ENCODE results near the gene CAMKV. TPM values are rescaled to one million over a fixed set of nuclear protein-coding genes. Genes with fewer than 3 reads are reported as not detected.

CAMKV gene
- total and polyA plus RNA-seq, 2 experiments from 2014 or later, result 2.7 to 3.5 TPM

- H3K9me2 ChIP-seq (replicated peaks; ENCODE audit: insufficient read depth), result no peaks in the 10 kb centered on the region
- no peak overlapping the region for H3K4me2 ChIP-seq
- H4K20me1 ChIP-seq (ENCODE audit: insufficient read depth, poor library complexity, severe bottlenecking), result no peaks in the 10 kb centered on the region
- TF ChIP-seq CTCF (IDR thresholded peaks at IDR 0.05; ENCODE audit: poor library complexity) (no peak), EZH2phosphoT487 (IDR thresholded peaks at IDR 0.05; ENCODE audit: low read depth, severe bottlenecking, unreplicated experiment) (no peak), EZH2 (IDR thresholded peaks at IDR 0.05; ENCODE audit: borderline replicate concordance) (no peak)
- no peak overlapping the region for H3K4me3 ChIP-seq
- WGBS (ENCODE audit: low lambda C conversion rate, missing lambda C conversion rate), result 71% methylated on average over 4 of the region's 4 CpGs
- no peaks in the 10 kb centered on the region for H3K27me3 ChIP-seq
- H3K4me1 ChIP-seq (ENCODE audit: insufficient read depth), result peaks cover 10% of the 10 kb centered on the region
- no peaks in the 10 kb centered on the region for H3K36me3 ChIP-seq (replicated peaks; ENCODE audit: insufficient read depth, low read depth)
- no peaks in the 10 kb centered on the region for H3K9me3 ChIP-seq (ENCODE audit: low read depth)
- H3K27ac ChIP-seq, result no peak overlapping the region
- H3K79me2 ChIP-seq, result no peaks in the 10 kb centered on the region
- H2AFZ ChIP-seq, result no peak overlapping the region
- no peak for DNase-seq (ENCODE audit: low spot score)
Measured at GRCh38 chr3:49883998-49884397, 14.3 kb upstream of the CAMKV start.

GRCh38 chr3:49882166-49882565 is 12.5 kb upstream of the CAMKV start:
- Histone ChIP-seq H3K79me2 (no peaks in the 10 kb centered on the region), H2AFZ (no peak overlapping the region), H3K36me3 (replicated peaks; ENCODE audit: insufficient read depth, low read depth) (no peaks in the 10 kb centered on the region), H3K27ac (no peak overlapping the region), H3K4me2 (no peak overlapping the region), H4K20me1 (ENCODE audit: insufficient read depth, poor library complexity, severe bottlenecking) (no peaks in the 10 kb centered on the region), H3K4me3 (no peak overlapping the region), H3K4me1 (ENCODE audit: insufficient read depth) (peaks cover 10% of the 10 kb centered on the region), H3K9me3 (ENCODE audit: low read depth) (no peaks in the 10 kb centered on the region), H3K9me2 (replicated peaks; ENCODE audit: insufficient read depth) (no peaks in the 10 kb centered on the region), H3K27me3 (no peaks in the 10 kb centered on the region)
- WGBS (ENCODE audit: low lambda C conversion rate, missing lambda C conversion rate), result 61% methylated on average over 6 of the region's 6 CpGs
- no peak for DNase-seq (ENCODE audit: low spot score)
- no peak for TF ChIP-seq CTCF (IDR thresholded peaks at IDR 0.05; ENCODE audit: poor library complexity)
- no peak for TF ChIP-seq EZH2 (IDR thresholded peaks at IDR 0.05; ENCODE audit: borderline replicate concordance)
- TF ChIP-seq EZH2phosphoT487 (IDR thresholded peaks at IDR 0.05; ENCODE audit: low read depth, severe bottlenecking, unreplicated experiment), result no peak

- Histone ChIP-seq H3K9me2 (replicated peaks; ENCODE audit: insufficient read depth) (no peaks in the 10 kb centered on the region), H3K27me3 (no peaks in the 10 kb centered on the region), H2AFZ (no peak overlapping the region), H3K36me3 (replicated peaks; ENCODE audit: insufficient read depth, low read depth) (no peaks in the 10 kb centered on the region), H4K20me1 (ENCODE audit: insufficient read depth, poor library complexity, severe bottlenecking) (no peaks in the 10 kb centered on the region), H3K4me2 (no peak overlapping the region), H3K4me3 (no peak overlapping the region), H3K27ac (no peak overlapping the region), H3K9me3 (ENCODE audit: low read depth) (no peaks in the 10 kb centered on the region), H3K79me2 (no peaks in the 10 kb centered on the region), H3K4me1 (ENCODE audit: insufficient read depth) (peaks cover 10% of the 10 kb centered on the region)
- no peak for DNase-seq (ENCODE audit: low spot score)
- no peak for TF ChIP-seq EZH2 (IDR thresholded peaks at IDR 0.05; ENCODE audit: borderline replicate concordance)
- TF ChIP-seq EZH2phosphoT487 (IDR thresholded peaks at IDR 0.05; ENCODE audit: low read depth, severe bottlenecking, unreplicated experiment), result no peak
- no peak for TF ChIP-seq CTCF (IDR thresholded peaks at IDR 0.05; ENCODE audit: poor library complexity)
- WGBS (ENCODE audit: low lambda C conversion rate, missing lambda C conversion rate), result 54% methylated on average over 6 of the region's 6 CpGs
Measured at GRCh38 chr3:49880581-49881315, 11.0 kb upstream of the CAMKV start.
